ENCODE measurements around the gene KATNBL1.

Gene KATNBL1

DNA sequence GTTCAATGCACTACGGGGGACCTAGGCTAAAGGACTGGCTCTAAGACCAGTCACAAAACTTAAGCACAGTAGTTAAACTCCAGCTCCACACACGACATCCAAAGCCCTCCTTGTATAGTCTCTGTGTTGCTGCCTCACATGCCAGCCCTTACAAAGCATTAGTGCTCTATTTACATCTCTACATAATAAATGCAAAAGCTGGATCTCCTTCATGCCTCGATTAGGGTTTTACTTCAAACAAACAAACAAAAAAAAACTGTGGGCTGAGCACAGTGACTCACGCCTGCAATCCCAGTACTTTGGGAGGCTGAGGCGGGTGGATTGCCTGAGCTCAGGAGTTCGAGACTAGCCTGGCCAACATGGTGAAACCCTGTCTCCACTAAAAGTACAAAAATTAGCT lies 98.4 kb downstream of the KATNBL1 start:
- DNase-seq: no peak

DNA sequence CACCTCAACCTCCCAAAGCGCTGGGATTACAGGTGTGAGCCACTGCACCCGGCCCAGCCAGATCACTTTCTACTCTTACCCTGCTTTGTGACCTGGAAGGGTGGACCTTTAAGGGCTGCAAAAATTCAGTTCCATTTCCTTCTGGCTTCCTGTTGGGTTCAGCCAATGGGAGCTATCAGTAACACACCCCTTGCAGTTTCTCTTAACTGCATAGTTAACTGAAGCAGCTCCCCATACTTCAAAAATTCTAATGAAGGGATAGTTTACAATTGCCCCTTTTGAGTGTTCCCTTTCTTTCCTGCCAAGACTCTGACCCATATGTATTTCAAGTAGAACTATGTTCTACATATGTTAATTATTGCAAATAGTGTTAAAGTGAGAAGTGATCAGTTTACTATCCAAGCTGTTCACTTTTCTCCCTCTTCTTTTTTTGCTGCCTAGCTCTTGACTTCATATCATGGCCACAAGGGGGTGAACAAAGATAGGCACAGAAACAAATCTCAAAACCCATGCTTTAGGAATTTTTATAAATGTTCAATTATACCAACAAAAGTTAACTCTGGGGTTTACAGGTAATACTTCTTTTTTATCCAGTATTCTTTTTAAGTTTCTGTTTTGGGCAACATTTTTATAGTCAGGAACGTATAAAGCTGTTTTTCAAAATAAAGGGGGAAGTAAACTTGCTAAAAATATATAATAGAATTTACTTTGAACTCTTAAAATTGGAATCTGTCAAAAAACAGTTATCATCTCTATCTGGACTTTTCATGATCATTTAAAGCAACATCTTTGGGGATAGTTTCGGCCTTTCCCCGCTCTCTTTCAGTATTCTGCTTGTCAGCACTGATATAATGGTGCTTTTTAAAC lies 99.9 kb downstream of the KATNBL1 start:
- peak; percentile 48 for DNase-seq

DNA sequence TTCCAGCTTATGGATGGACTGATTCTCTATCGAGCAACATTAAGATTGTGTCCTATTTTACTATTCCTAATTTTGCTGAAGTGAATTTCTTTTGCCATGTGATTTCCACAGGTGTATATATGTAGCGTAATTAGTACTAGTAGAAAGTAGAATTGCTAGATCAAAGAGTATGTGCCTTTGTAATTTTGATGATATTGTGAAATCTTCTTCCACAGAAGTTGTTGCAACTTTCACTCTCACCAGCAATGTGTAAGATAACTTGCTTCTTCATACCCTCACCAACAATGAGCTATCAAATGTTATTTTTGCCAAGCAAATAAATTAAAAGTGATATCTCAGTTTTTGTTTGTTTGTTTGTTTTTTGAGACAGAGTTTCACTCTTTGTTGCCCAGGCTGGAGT lies 102.6 kb downstream of the KATNBL1 start:
- no peak for DNase-seq

DNA sequence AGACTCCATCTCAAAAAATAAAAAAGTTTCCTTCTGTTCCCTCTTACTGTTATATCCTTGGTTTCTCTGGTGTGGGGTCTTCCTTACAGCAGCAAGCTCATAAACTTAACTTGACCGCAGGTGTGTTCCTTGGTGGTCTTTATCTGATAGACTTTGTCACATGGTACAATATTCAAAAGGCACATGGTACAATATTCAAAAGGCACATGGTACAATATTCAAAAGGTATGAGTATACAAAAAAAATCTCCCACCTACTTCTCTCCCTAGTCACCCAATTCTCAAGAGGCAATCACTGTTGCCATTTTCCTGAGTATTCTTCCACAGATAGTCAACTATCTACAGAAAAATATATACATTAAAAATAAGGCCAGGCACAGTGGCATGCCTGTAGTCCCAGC lies 103.5 kb downstream of the KATNBL1 start:
- no peak for DNase-seq

DNA sequence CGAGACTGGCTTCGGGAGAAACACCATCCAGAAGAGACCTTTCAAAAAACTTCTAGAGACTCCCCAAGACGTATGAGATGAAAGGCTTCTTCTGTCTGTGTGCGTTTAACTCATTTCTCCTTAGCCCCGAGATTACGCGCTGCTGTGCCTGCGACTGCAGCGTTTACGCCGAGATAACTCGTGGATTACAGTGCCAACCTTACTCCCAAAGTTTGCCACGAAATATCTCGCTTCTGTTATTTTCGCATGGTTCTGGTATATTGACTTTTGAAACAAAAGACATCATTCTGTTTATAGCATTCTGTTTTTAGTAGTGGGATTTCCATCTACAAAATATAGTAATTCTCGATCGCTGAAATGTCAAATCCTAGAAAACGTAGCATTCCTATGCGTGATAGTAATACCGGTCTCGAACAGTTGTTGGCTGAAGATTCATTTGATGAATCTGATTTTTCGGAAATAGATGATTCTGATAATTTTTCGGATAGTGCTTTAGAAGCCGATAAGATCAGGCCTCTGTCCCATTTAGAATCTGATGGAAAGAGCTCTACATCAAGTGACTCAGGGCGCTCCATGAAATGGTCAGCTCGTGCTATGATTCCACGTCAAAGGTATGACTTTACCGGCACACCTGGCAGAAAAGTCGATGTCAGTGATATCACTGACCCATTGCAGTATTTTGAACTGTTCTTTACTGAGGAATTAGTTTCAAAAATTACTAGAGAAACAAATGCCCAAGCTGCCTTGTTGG lies 107.5 kb downstream of the KATNBL1 start:
- DNase-seq: no peak

DNA sequence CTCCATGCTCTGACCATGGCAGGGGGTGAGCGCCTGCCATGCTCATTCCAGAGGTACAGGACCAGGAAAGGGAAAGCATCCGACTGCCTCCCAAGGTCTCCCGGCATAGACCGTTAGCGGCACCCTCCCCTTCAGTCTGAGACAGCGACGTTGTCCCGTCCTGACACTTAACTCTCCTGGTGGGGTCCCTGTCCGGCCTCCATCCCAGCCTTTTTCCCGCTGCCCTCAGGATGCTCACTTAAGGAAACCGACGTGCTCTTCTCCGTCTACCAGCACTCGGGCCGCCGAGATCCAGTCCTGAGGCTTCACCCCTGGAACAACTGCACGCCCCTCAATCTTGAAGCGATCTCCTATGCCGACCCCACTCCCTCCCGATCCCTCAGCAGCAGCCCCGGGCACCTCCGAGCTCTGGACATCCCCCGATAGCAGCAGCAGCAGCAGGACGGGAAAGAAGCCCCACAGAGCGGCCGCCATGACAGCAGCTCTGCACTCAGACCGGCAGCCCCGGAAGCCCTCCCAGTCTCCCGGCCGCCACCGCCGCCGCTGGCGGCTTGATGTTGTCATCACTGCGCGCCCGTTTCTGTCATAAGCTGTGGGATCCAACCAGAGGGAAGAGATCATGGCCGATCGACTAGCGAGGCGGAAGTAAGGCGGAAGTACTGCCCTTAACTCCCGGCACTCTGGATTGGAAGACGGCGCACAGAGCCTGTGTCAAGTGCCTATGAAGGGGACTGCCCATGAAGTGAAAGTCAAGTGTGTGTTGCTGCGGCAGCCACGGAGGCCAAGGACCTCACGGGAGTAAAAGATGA lies 108.3 kb downstream of the KATNBL1 start, which contains the start of the genes EMC7 and PGBD4:
EMC7 (minus strand) TSS at position 497 of the 809 bp plus-strand sequence; CDS start at position 474, 23 bp downstream.
PGBD4 (plus strand) TSS at position 718 of the 809 bp plus-strand sequence. CDS start 449 bp downstream, outside the sequence.
- peak; percentile 99 for DNase-seq

DNA sequence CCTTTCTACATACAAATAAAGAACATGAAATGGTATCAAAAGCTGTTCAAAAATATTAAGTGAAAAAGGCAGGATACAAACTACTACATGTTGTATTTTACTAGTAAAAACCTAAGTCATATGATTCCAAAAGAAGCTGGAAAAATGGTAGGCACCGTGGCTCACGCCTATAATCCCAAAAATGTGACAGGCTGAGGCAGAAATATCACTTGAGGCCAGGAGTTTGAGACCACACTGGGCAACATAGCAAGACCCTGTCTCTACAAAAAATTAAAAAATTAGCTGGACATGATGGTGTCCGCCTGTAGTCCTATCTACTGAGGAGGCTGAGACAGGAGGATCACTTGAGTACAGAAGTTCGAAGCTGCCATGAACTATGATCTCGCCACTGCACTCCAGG lies 110.0 kb downstream of the KATNBL1 start:
- no peak for DNase-seq

Data from HCEC 1CT (cell line).